Mesendoderm (in vitro differentiated cells): ENCODE results near the gene TTC3.

Experiments used
- DNase-seq: peaks from one replicate; pipeline ENCODE4 v3.0.0; 2013
- H2AK5ac ChIP-seq: 2 replicates; pipeline ENCODE4 v1.6.1; 2013; ENCODE audit warnings: low read length, inconsistent platforms
- H2BK120ac ChIP-seq: 2 replicates; pipeline ENCODE4 v1.6.1; 2013; ENCODE audit warnings: low read depth, mild to moderate bottlenecking, low read length, moderate library complexity, mixed read lengths
- H2BK15ac ChIP-seq: replicated peaks from 2 replicates; pipeline ENCODE4 v1.6.1; 2013; ENCODE audit warnings: low read depth, mild to moderate bottlenecking, moderate library complexity
- H2BK5ac ChIP-seq: 2 replicates; pipeline ENCODE4 v1.6.1; 2013; ENCODE audit warnings: low read length, inconsistent platforms
- H3K18ac ChIP-seq: 2 replicates; pipeline ENCODE4 v1.6.1; 2013; ENCODE audit warnings: mild to moderate bottlenecking, low read length, mixed read lengths
- H3K23ac ChIP-seq: one replicate; pipeline ENCODE4 v1.6.1; 2013; ENCODE audit warnings: low read length
- H3K27ac ChIP-seq: 2 replicates; pipeline ENCODE4 v1.5.1; 2013; ENCODE audit warnings: low read depth, mild to moderate bottlenecking, inconsistent platforms, low read length, moderate library complexity
- H3K27me3 ChIP-seq: 2 replicates; pipeline ENCODE4 v1.6.1; 2013; ENCODE audit warnings: low read length, control low read depth, mild to moderate bottlenecking, inconsistent platforms; ENCODE audit not compliant: insufficient read depth, poor library complexity
- H3K36me3 ChIP-seq: 2 replicates; pipeline ENCODE4 v1.6.1; 2013; ENCODE audit warnings: low read length, inconsistent platforms; ENCODE audit not compliant: control insufficient read depth, insufficient read depth
- H3K4ac ChIP-seq: one replicate; pipeline ENCODE4 v1.6.1; 2013; ENCODE audit warnings: low read depth, mild to moderate bottlenecking, low read length, moderate library complexity
- H3K4me1 ChIP-seq: 2 replicates; pipeline ENCODE4 v1.6.1; 2013; ENCODE audit warnings: low read depth, low read length, inconsistent platforms; ENCODE audit not compliant: control insufficient read depth
- H3K4me2 ChIP-seq: 2 replicates; pipeline ENCODE4 v1.6.1; 2013; ENCODE audit warnings: low read length
- H3K4me3 ChIP-seq: 2 replicates; pipeline ENCODE4 v1.5.1; 2013; ENCODE audit warnings: mild to moderate bottlenecking, low read length
- H3K56ac ChIP-seq: one replicate; pipeline ENCODE4 v1.6.1; 2013; ENCODE audit warnings: low read length
- H3K79me1 ChIP-seq: 2 replicates; pipeline ENCODE4 v1.6.1; 2013; ENCODE audit warnings: low read length, inconsistent platforms
- H3K79me2 ChIP-seq: 2 replicates; pipeline ENCODE4 v1.6.1; 2013; ENCODE audit warnings: mild to moderate bottlenecking, low read length; ENCODE audit not compliant: control insufficient read depth, insufficient read depth
- H3K9ac ChIP-seq: 2 replicates; pipeline ENCODE4 v1.6.1; 2013; ENCODE audit warnings: low read length, inconsistent platforms
- H4K5ac ChIP-seq: one replicate; pipeline ENCODE4 v1.6.1; 2013; ENCODE audit warnings: low read length
- H4K8ac ChIP-seq: one replicate; pipeline ENCODE4 v1.6.1; 2013; ENCODE audit warnings: low read depth, mild to moderate bottlenecking, control low read depth, low read length, moderate library complexity
- WGBS: extraction: QIAGEN DNeasy Blood & Tissue Kit; methylation state at CpG from one replicate; pipeline ENCODE4 v1.1.7; 2013; ENCODE audit warnings: low lambda C conversion rate, missing lambda C conversion rate; ENCODE audit not compliant: insufficient coverage; ENCODE audit errors: extremely low coverage; 5-methylcytosine and 5-hydroxymethylcytosine counted together

The TTC3 gene

GRCh38 chr21:37227071-37228002 is 154.3 kb downstream of the TTC3 start:
- Histone ChIP-seq H4K8ac (no peak overlapping the region), H2AK5ac (no peak overlapping the region), H3K18ac (no peak overlapping the region), H3K79me1 (no peaks in the 10 kb centered on the region), H3K4me2 (no peak overlapping the region), H3K4ac (no peak overlapping the region), H3K23ac (no peak overlapping the region), H3K4me1 (no peaks in the 10 kb centered on the region), H3K9ac (no peak overlapping the region), H3K36me3 (peaks cover 3% of the 10 kb centered on the region), H2BK15ac (no peak overlapping the region), H2BK5ac (no peak overlapping the region), H3K4me3 (no peak overlapping the region), H3K27me3 (no peaks in the 10 kb centered on the region), H3K27ac (no peak overlapping the region), H3K79me2 (no peaks in the 10 kb centered on the region), H2BK120ac (no peak overlapping the region), H3K56ac (no peak overlapping the region), H4K5ac (no peak overlapping the region)
- WGBS = no CpG with 5 or more reads among the region's 38 CpGs
- no peak for DNase-seq

GRCh38 chr21:37228003-37228400 is 154.9 kb downstream of the TTC3 start:
- DNase-seq = no peak
- peaks cover 3% of the 10 kb centered on the region for H3K36me3 ChIP-seq
- H3K23ac ChIP-seq = no peak overlapping the region
- no CpG with 5 or more reads among the region's 16 CpGs for WGBS
- no peak overlapping the region for H4K8ac ChIP-seq
- H3K79me1 ChIP-seq = no peaks in the 10 kb centered on the region
- H3K4me3 ChIP-seq = no peak overlapping the region
- no peaks in the 10 kb centered on the region for H3K4me1 ChIP-seq
- no peak overlapping the region for H2BK15ac ChIP-seq
- H3K9ac ChIP-seq = no peak overlapping the region
- no peak overlapping the region for H2AK5ac ChIP-seq
- H3K18ac ChIP-seq = no peak overlapping the region
- no peaks in the 10 kb centered on the region for H3K27me3 ChIP-seq
- H2BK5ac ChIP-seq = no peak overlapping the region
- no peaks in the 10 kb centered on the region for H3K79me2 ChIP-seq
- H3K4ac ChIP-seq = no peak overlapping the region
- H3K27ac ChIP-seq = no peak overlapping the region
- no peak overlapping the region for H4K5ac ChIP-seq
- no peak overlapping the region for H3K56ac ChIP-seq
- no peak overlapping the region for H3K4me2 ChIP-seq
- no peak overlapping the region for H2BK120ac ChIP-seq

- Histone ChIP-seq H3K4me3 (no peak overlapping the region), H3K56ac (no peak overlapping the region), H2BK15ac (no peak overlapping the region), H3K36me3 (no peaks in the 10 kb centered on the region), H3K27ac (no peak overlapping the region), H3K9ac (no peak overlapping the region), H2BK5ac (no peak overlapping the region), H2AK5ac (no peak overlapping the region), H2BK120ac (no peak overlapping the region), H3K79me2 (no peaks in the 10 kb centered on the region), H3K79me1 (no peaks in the 10 kb centered on the region), H3K4me1 (no peaks in the 10 kb centered on the region), H3K27me3 (no peaks in the 10 kb centered on the region), H3K18ac (no peak overlapping the region), H4K8ac (no peak overlapping the region), H3K4me2 (no peak overlapping the region), H3K4ac (no peak overlapping the region), H4K5ac (no peak overlapping the region), H3K23ac (no peak overlapping the region)
- DNase-seq = no peak
- no CpG with 5 or more reads among the region's 23 CpGs for WGBS
Observed at GRCh38 chr21:37230632-37231248, 157.7 kb downstream of the TTC3 start.

GRCh38 chr21:37231249-37231645 is 158.2 kb downstream of the TTC3 start:
- no peak overlapping the region for H2BK15ac ChIP-seq
- H3K4me2 ChIP-seq = no peak overlapping the region
- no peaks in the 10 kb centered on the region for H3K79me2 ChIP-seq
- H3K27me3 ChIP-seq = no peaks in the 10 kb centered on the region
- H4K8ac ChIP-seq = no peak overlapping the region
- no peak overlapping the region for H3K18ac ChIP-seq
- no peak overlapping the region for H3K9ac ChIP-seq
- H3K4ac ChIP-seq = no peak overlapping the region
- H3K4me3 ChIP-seq = no peak overlapping the region
- H2BK5ac ChIP-seq = no peak overlapping the region
- H3K27ac ChIP-seq = no peak overlapping the region
- no peaks in the 10 kb centered on the region for H3K36me3 ChIP-seq
- no peak overlapping the region for H2BK120ac ChIP-seq
- no peak for DNase-seq
- no peak overlapping the region for H4K5ac ChIP-seq
- no CpG with 5 or more reads among the region's 12 CpGs for WGBS
- no peak overlapping the region for H3K56ac ChIP-seq
- no peaks in the 10 kb centered on the region for H3K79me1 ChIP-seq
- no peaks in the 10 kb centered on the region for H3K4me1 ChIP-seq
- no peak overlapping the region for H2AK5ac ChIP-seq
- H3K23ac ChIP-seq = no peak overlapping the region

GRCh38 chr21:37231671-37232070 is 158.6 kb downstream of the TTC3 start:
- no peak overlapping the region for H3K27ac ChIP-seq

More at GRCh38 chr21:37231671-37232070, 158.6 kb downstream of the TTC3 start:
- H2AK5ac ChIP-seq = no peak overlapping the region
- no peaks in the 10 kb centered on the region for H3K79me1 ChIP-seq
- no peak for DNase-seq
- H3K4ac ChIP-seq = no peak overlapping the region
- no peak overlapping the region for H2BK120ac ChIP-seq
- H3K4me1 ChIP-seq = no peaks in the 10 kb centered on the region
- H3K27me3 ChIP-seq = no peaks in the 10 kb centered on the region
- no peak overlapping the region for H4K5ac ChIP-seq
- no CpG with 5 or more reads among the region's 16 CpGs for WGBS
- no peak overlapping the region for H3K4me2 ChIP-seq
- no peak overlapping the region for H3K56ac ChIP-seq
- H3K79me2 ChIP-seq = no peaks in the 10 kb centered on the region
- no peak overlapping the region for H3K4me3 ChIP-seq
- no peak overlapping the region for H3K9ac ChIP-seq
- H4K8ac ChIP-seq = no peak overlapping the region
- H2BK15ac ChIP-seq = no peak overlapping the region
- H2BK5ac ChIP-seq = no peak overlapping the region
- H3K36me3 ChIP-seq = no peaks in the 10 kb centered on the region
- no peak overlapping the region for H3K18ac ChIP-seq
- no peak overlapping the region for H3K23ac ChIP-seq
